ENCODE data around the gene H6PD.
A peak's percentile ranks its signal among the peaks of the same experiment; 100 is the strongest.

Gene H6PD

DNA sequence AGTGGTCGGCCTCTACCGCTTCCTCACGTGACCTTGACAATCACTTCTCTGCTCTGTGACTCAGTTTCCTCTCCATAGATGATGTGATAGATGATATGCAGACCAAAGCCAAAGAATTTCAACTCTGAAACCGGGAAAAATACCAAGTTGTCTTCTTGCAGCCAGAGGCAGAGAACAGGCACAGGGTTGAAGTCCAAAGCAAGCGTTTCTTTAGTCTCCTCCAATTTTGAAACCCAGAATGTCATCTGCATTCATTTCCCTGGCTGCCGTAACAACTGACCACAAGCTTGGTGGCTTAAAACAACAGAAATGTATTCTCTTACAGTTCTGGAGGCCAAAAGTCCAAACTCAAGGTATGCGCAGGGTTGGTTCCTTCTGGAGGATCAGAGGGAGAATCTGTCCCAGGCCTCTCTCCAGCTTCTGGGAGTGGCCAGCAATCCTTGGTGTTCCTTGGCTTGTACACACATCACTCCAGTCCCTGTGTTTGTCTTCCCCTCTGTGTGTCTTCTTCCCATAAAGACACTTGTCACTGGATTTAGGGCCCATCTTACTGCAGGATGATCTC, 30.3 kb upstream of the H6PD start:
- no peak for DNase-seq (ENCODE audit: low spot score)

- DNase-seq (ENCODE audit: low spot score): no peak
These were observed 27.5 kb upstream of the H6PD start for GRCh38 chr1:9207086-9207485.

DNA sequence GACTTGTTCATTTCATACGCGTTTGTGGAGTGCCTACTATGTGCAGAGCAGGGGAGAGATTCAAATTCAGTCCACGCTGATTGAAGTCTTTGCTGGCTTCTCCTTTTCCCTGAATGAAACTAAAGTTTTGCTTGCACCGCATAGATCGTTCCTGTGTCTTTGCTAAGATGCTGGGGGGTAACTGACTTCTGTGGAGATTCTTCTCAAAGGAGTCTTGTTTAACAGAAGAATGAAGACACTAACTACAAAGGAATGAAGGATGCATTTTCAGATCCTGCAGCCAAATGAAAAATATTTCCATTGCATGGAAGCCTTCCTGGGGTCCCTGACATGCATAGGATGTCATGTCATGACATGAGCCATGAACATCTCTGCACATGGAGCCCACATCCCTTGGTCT, 26.9 kb upstream of the H6PD start:
- DNase-seq (ENCODE audit: low spot score): no peak

- no peak for DNase-seq (ENCODE audit: low spot score)
These were observed 23.2 kb upstream of the H6PD start for GRCh38 chr1:9211291-9211811.

GRCh38 chr1:9212735-9213134, 21.8 kb upstream of the H6PD start:
- DNase-seq (ENCODE audit: low spot score): no peak

GRCh38 chr1:9213956-9214355, 20.6 kb upstream of the H6PD start:
- no peak for DNase-seq (ENCODE audit: low spot score)

DNA sequence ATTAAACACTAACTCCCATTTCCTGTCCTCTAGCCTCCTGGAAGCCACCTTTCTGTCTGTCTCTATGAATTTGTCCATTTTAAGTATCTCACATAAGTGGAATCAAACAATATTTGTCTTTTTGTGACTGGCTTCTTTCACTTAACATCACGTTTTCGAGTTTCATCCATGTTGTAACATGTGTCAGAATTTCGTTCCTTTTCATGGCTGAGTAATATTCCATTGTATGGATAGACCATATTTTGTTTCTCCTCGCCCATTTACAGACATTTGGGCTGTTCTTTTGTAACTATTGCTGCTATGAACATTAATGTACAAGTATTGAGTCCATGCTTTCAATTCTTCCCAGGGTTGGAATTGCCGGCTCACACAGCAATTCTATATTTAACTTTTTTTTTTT, 15.7 kb upstream of the H6PD start:
- no peak for DNase-seq (ENCODE audit: low spot score)

DNA sequence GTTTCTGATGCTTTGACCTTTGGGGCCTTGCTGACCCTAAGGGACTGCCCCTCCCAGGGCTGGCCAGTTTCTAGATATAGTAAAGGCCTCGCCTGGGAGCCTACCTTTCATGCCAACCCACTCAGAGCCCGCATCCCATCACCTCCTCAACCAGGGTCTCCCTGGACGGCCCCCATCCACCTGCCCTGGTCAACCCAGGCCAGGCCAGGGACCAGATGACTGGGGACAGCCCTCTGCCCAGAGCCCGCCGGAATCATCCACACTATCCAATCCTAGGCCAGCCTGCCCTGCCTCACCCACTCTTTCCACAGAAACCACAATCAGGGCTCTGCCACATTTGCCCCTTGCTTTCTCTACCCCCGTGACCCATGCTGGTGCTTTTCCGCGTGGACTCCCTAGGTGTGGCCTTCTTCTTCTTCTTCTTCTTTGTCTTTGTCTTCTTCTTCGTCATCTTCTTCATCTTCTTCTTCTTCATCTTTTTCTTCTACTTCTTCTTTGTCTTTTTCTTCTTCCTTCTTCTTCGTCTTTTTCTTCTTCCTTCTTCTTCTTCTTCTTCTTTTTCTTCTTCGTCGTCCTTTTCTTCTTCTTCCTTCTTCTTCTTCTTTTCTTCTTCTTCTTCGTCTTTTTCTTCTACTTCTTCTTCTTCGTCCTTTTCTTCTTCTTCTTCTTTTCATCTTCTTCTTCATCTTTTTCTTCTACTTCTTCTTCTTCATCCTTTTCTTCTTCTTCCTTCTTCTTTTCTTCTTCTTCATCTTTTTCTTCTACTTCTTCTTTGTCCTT, 11.5 kb upstream of the H6PD start:
- no peak for DNase-seq (ENCODE audit: low spot score)

GRCh38 chr1:9224664-9225410, 9.7 kb upstream of the H6PD start:
- no peak for DNase-seq (ENCODE audit: low spot score)

DNA sequence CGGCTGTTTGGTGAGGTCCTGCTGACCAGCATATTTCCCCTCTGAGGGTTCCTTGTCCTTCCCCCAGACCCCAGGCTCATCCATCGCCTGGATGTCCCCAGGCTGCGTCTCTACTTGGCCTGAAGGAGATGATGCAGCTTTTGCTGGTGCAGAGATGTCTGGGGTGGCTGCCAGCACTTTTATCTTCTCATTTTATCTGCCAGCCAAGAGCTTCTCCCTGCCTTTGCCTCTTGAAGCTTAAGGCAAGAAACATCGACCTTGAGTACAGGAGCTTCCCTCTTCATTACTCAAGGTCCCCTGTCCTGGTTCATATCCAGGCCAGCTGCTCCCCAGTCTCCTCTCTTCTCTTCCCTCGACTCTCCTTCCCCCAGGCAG, 9.2 kb upstream of the H6PD start:
- DNase-seq (ENCODE audit: low spot score): no peak

GRCh38 chr1:9228609-9229008, 6.0 kb upstream of the H6PD start:
- no peak for DNase-seq (ENCODE audit: low spot score)

DNA sequence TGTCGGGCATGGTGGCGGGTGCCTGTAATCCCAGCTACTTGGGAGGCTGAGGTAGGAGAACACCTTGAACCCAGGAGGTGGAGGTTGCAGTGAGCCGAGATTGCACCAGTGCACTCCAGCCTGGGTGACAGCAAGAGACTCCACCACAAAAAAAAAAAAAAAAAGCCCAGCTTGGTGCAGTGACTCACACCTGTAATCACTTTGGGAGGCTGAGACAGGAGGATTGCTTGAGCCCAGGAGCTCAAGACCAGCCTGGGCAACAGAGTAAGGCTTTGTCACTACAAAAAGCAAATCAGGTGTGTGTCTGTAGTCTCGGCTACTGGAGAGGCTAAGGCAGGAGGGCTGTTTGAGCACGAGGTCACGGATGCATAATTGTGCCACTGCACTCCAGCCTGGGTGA, 5.0 kb upstream of the H6PD start:
- no peak for DNase-seq (ENCODE audit: low spot score)

DNA sequence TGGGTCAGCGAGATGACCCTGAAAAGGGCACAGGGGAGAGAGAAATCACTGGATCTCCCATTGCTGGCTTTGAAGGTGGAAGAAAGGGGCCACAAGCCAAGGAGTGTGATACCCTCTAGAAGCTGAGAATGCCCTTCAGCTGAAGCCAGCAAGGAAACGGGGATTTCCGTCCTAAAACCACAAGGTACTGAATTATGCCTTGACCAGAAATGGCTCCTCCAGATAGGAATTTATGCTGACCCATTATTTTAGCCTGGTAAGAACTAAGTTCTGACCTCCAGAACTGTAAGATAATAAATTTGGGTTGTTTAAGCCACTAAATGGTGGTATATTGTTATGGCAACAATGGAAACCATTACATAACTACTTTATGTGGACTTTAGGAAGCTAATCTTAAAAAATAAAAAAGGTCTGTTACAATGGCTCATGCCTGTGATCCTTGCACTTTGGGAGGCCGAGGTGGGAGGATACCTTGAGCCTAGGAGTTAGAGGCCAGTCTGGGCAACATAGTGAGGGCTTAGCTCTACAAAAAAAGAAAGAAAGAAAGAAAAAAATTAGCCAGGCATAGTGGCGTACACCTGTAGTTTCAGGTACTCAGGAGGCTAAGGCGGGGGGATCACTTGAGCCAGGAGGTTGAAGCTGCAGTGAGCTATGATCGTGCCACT, 3.6 kb upstream of the H6PD start:
- no peak for DNase-seq (ENCODE audit: low spot score)

- no peak for DNase-seq (ENCODE audit: low spot score)
These were observed 2.8 kb upstream of the H6PD start for GRCh38 chr1:9231648-9232332.

DNA sequence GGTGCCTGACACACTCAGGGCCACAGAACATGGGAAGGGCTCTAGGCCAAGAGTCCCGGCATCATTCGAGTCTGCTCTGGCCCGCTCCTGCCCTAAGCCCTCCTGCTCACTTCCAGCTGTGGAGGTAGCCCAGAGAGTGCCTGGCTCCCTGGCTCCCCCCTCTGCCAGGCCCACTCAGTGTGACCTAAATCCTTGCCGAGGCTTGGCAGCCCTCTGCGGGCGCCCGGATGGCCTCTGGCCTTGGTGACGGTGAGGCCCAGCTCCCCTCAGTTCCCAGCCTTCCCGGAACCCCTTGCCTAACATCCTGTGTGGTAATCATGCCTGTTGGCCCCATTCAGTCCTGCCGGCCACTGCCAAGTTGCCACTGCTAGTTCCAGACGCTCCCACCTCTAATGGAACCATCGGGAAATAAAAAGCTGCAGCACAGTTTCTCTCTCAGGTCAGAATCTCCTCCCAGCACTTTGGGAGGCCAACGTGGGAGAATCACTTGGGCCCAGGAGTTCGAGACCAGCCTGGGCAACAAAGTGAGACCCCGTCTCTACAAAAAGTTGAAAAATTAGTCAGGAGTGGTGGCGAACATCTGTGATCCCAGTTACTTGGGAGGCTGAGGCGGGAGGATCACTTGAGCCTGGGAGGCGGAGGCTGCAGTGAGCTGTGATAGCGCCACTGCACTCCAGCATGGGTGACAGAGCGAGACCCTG, 1.2 kb upstream of the H6PD start:
- peak; percentile 59 for DNase-seq (ENCODE audit: low spot score)

- no peak for DNase-seq (ENCODE audit: low spot score)
These were observed 692 bp upstream of the H6PD start for GRCh38 chr1:9233942-9234222.

- peak; percentile 54 for DNase-seq (ENCODE audit: low spot score)
These were observed 504 bp downstream of the H6PD start for GRCh38 chr1:9235096-9235459.

DNA sequence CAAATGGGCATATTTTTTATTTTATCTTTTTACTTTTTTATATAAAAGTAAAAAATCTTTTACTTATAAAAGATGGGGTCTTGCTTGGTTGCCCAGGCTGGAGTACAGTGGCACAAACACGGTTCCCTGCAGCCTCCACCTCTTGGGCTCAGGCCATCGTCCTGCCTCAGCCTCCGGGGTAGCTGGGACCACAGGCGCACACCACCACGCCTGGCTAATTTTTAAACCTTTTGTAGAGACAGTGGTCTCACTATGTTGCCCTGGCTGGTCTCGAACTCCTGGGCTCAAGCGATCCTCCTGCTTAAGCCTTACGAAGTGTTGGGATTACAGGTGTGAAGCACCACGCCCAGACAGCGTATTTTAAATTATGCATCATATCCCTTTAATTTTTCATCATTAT, 986 bp downstream of the H6PD start:
- DNase-seq (ENCODE audit: low spot score): no peak

GRCh38 chr1:9238134-9238533, 3.6 kb downstream of the H6PD start:
- DNase-seq (ENCODE audit: low spot score): no peak

- no peak for DNase-seq (ENCODE audit: low spot score)
These were observed 4.0 kb downstream of the H6PD start for GRCh38 chr1:9238550-9238949.

GRCh38 chr1:9239622-9240401, 5.2 kb downstream of the H6PD start:
- peak; percentile 71 for DNase-seq (ENCODE audit: low spot score)

All from HuH-7 (cell line).